Measurements from ENCODE around the gene IL1RL2.

DNA sequence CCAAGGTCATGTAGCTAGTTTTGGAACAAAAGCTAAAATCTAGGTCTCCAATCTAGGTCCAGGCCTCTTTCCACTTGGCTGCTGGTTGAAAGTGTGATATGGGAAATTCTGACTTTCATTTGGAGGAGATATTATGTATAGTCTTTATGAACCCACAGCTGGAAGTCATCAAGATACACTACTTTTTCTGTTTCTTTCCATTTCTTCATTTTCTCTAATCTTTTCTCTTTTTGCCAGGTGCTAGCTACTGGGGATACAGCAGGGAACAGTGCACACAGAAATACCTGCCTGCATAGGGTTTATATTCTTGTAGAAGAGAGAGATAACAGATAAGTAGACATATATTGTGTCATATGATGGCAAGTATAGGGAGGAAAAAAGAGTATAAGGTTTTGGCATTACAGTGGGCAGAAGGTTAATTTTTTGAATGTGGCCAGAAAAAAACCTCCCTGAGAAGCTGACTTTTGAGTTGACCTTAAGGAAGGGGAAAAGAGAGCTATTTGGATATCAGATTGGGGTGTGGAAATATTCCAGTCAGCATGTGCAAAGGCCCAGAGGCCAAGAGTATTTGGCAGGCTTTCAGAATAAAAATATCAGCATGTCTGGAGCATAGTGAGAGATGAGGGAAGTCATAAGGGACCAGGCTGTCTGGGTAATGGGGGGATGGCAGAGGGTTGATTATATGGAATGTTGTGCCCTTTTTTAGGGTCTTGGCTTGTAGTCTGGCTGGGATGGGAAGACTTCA lies 28.6 kb upstream of the IL1RL2 start:
- TF ChIP-seq, protein P1, sequence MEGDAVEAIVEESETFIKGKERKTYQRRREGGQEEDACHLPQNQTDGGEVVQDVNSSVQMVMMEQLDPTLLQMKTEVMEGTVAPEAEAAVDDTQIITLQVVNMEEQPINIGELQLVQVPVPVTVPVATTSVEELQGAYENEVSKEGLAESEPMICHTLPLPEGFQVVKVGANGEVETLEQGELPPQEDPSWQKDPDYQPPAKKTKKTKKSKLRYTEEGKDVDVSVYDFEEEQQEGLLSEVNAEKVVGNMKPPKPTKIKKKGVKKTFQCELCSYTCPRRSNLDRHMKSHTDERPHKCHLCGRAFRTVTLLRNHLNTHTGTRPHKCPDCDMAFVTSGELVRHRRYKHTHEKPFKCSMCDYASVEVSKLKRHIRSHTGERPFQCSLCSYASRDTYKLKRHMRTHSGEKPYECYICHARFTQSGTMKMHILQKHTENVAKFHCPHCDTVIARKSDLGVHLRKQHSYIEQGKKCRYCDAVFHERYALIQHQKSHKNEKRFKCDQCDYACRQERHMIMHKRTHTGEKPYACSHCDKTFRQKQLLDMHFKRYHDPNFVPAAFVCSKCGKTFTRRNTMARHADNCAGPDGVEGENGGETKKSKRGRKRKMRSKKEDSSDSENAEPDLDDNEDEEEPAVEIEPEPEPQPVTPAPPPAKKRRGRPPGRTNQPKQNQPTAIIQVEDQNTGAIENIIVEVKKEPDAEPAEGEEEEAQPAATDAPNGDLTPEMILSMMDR (IDR thresholded peaks at IDR 0.05) = no peak
- no peak for TF ChIP-seq POLR2A (IDR thresholded peaks at IDR 0.05)

All from thyroid gland (tissue), 4 donors.